PFSK-1 (cell line): ENCODE results near the gene COL19A1.

Experiments used
- POLR2AphosphoS5 ChIP-seq: IDR thresholded peaks from 2 replicates; pipeline ENCODE4 v1.6.1; 2012; ENCODE audit warnings: low read depth, mild to moderate bottlenecking, control low read depth, low read length, moderate library complexity
- REST ChIP-seq, 2 experiments: IDR thresholded peaks; 2 replicates each; pipeline versions ENCODE4 v1.6.1 to v1.8.0; 2011 to 2012; ENCODE audit warnings: low read depth in 2 of 2, low read length in 2 of 2, control low read depth in 1 of 2, inconsistent platforms in 1 of 2, mild to moderate bottlenecking in 1 of 2, moderate library complexity in 1 of 2; ENCODE audit not compliant: insufficient read depth in 1 of 2
- SIN3A ChIP-seq: IDR thresholded peaks from 2 replicates; pipeline ENCODE4 v1.6.1; 2012; ENCODE audit warnings: mild to moderate bottlenecking, low read length, moderate library complexity, borderline replicate concordance; ENCODE audit not compliant: insufficient read depth

DNA sequence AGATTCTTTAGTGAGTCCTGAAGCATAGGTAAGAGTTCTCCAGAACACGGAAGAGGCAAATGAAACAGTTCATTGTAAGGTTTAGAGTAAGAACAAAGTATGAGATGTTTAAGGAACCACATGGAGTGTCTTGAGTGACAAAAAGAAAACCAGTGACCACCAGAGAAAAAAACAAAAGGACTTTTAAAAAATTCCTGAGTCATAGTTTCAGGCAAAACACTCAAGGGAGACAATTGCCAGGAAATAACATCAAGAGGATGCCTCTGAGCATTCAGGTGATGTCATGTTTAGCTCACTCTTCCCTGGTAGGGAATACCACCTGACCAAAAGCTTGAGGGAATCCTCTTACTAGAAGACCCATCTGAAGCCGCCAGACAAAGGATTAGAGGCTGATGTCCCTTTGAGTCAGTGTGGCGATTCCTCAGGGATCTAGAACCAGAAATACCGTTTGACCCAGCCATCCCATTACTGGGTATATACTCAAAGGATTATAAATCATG, 110.3 kb downstream of the COL19A1 start:
- TF ChIP-seq SIN3A (no peak), REST (IDR thresholded peaks at IDR 0.05; ENCODE audit: insufficient read depth in 1 of 2, low read depth in 2 of 2, low read length in 2 of 2) (no peak), POLR2AphosphoS5 (no peak)
